Mucosa of rectum (tissue), 2 donors: ENCODE measurements around the gene ATP1B2.
A peak's percentile ranks its signal among the peaks of the same experiment; 100 is the strongest.

Source experiments
- H3K27ac ChIP-seq, 2 donors: one replicate each; pipeline ENCODE4 v1.7.0; 2013; ENCODE audit warnings: inconsistent platforms in 2 of 2, low read depth in 2 of 2, low read length in 2 of 2
- H3K27me3 ChIP-seq, 2 donors: one replicate each; pipeline ENCODE4 v1.7.0; 2013; ENCODE audit warnings: low read length in 2 of 2; ENCODE audit not compliant: control insufficient read depth in 2 of 2, insufficient read depth in 2 of 2
- H3K36me3 ChIP-seq, 2 donors: one replicate each; pipeline ENCODE4 v1.7.0; 2013; ENCODE audit warnings: low read length in 2 of 2; ENCODE audit not compliant: control insufficient read depth in 2 of 2, insufficient read depth in 2 of 2
- H3K4me1 ChIP-seq, 2 donors: one replicate each; pipeline ENCODE4 v1.7.0; 2013; ENCODE audit warnings: low read length in 2 of 2, mild to moderate bottlenecking in 1 of 2; ENCODE audit not compliant: control insufficient read depth in 2 of 2, insufficient read depth in 2 of 2
- H3K4me3 ChIP-seq, 2 donors: one replicate each; pipeline ENCODE4 v1.7.0; 2013; ENCODE audit warnings: low read length in 2 of 2
- H3K9ac ChIP-seq, 2 donors: one replicate each; pipeline ENCODE4 v1.7.0; 2013; ENCODE audit warnings: low read length in 2 of 2, low read depth in 1 of 2, mild to moderate bottlenecking in 1 of 2
- H3K9me3 ChIP-seq, 2 donors: one replicate each; pipeline ENCODE4 v1.7.0; 2013; ENCODE audit warnings: low read length in 2 of 2; ENCODE audit not compliant: control insufficient read depth in 2 of 2
- donor health status: healthy.
- donor health status: Normal muscosa, but diverticular disease.

Gene ATP1B2

GRCh38 chr17:7650509-7651096 is at the start of gene ATP1B2:
Gene ATP1B2 (plus strand): TSS chr17:7650926. CDS start chr17:7651519, 593 bp downstream.
- Histone ChIP-seq H3K27me3 (peaks cover 18 to 29% of the 10 kb centered on the region in 2 donors), H3K4me3 (peak within 1 kb of the TSS; percentile 45 to 59), H3K9me3 (no peaks in the 10 kb centered on the region), H3K4me1 (peaks cover 6 to 13% of the 10 kb centered on the region in 2 donors), H3K9ac (no peak within 1 kb of the TSS), H3K36me3 (no peaks in the 10 kb centered on the region), H3K27ac (no peak within 1 kb of the TSS)

GRCh38 chr17:7606280-7606679 is 44.4 kb upstream of the ATP1B2 start:
- H3K36me3 ChIP-seq, result peaks cover 27 to 31% of the 10 kb centered on the region in 2 donors
- H3K27ac ChIP-seq, result no peak overlapping the region

GRCh38 chr17:7610641-7611040 is 40.1 kb upstream of the ATP1B2 start:
- H3K27me3 ChIP-seq, result no peaks in the 10 kb centered on the region
- no peaks in the 10 kb centered on the region for H3K9me3 ChIP-seq
- no peak overlapping the region for H3K9ac ChIP-seq
- peaks cover 16 to 17% of the 10 kb centered on the region in 2 donors for H3K4me1 ChIP-seq
- H3K36me3 ChIP-seq, result peaks cover 5% of the 10 kb centered on the region in 2 donors
- no peak overlapping the region for H3K27ac ChIP-seq
- no peak overlapping the region for H3K4me3 ChIP-seq

More at GRCh38 chr17:7606280-7606679, 44.4 kb upstream of the ATP1B2 start:
- H3K4me3 ChIP-seq, result no peak overlapping the region
- no peak overlapping the region for H3K9ac ChIP-seq
- no peaks in the 10 kb centered on the region for H3K27me3 ChIP-seq
- H3K4me1 ChIP-seq, result no peaks in the 10 kb centered on the region
- no peaks in the 10 kb centered on the region for H3K9me3 ChIP-seq

- Histone ChIP-seq H3K9ac (no peak overlapping the region), H3K27ac (no peak overlapping the region), H3K27me3 (no peaks in the 10 kb centered on the region), H3K9me3 (no peaks in the 10 kb centered on the region), H3K4me1 (peaks cover 16 to 17% of the 10 kb centered on the region in 2 donors), H3K36me3 (peaks cover 0 to 2% of the 10 kb centered on the region in 2 donors), H3K4me3 (no peak overlapping the region)
Observed at GRCh38 chr17:7611635-7612293, 39.0 kb upstream of the ATP1B2 start.

GRCh38 chr17:7612294-7612640 is 38.5 kb upstream of the ATP1B2 start:
- no peak overlapping the region for H3K9ac ChIP-seq
- H3K27ac ChIP-seq, result no peak overlapping the region

GRCh38 chr17:7613769-7614424 is 36.8 kb upstream of the ATP1B2 start:
- peak overlapping the region; percentile 85 to 90 for H3K27ac ChIP-seq
- no peaks in the 10 kb centered on the region for H3K27me3 ChIP-seq
- H3K9me3 ChIP-seq, result no peaks in the 10 kb centered on the region
- peak overlapping the region; percentile 80 to 93 for H3K9ac ChIP-seq
- peaks cover 0 to 2% of the 10 kb centered on the region in 2 donors for H3K36me3 ChIP-seq
- peak overlapping the region; percentile 81 to 90 for H3K4me3 ChIP-seq
- H3K4me1 ChIP-seq, result peaks cover 16 to 17% of the 10 kb centered on the region in 2 donors

More at GRCh38 chr17:7612294-7612640, 38.5 kb upstream of the ATP1B2 start:
- Histone ChIP-seq H3K9me3 (no peaks in the 10 kb centered on the region), H3K4me3 (no peak overlapping the region), H3K36me3 (peaks cover 0 to 2% of the 10 kb centered on the region in 2 donors), H3K4me1 (peaks cover 16 to 17% of the 10 kb centered on the region in 2 donors), H3K27me3 (no peaks in the 10 kb centered on the region)

- Histone ChIP-seq H3K27ac (peak within 1 kb of the TSS; percentile 85 to 90), H3K9me3 (no peaks in the 10 kb centered on the region), H3K36me3 (peaks cover 0 to 2% of the 10 kb centered on the region in 2 donors), H3K27me3 (no peaks in the 10 kb centered on the region), H3K4me1 (peaks cover 16 to 17% of the 10 kb centered on the region in 2 donors), H3K4me3 (peak within 1 kb of the TSS; percentile 81 to 90), H3K9ac (peak within 1 kb of the TSS; percentile 80 to 93)
Observed at GRCh38 chr17:7614425-7615264, 36.1 kb upstream of the ATP1B2 start, which contains the start of gene FXR2. Gene FXR2 (minus strand): TSS chr17:7614897. CDS start chr17:7614532, 365 bp downstream.

- H3K9ac ChIP-seq, result peak overlapping the region in 1 of 2 donors; percentile 75
- H3K4me1 ChIP-seq, result peaks cover 16 to 17% of the 10 kb centered on the region in 2 donors
- no peaks in the 10 kb centered on the region for H3K27me3 ChIP-seq
- H3K9me3 ChIP-seq, result no peaks in the 10 kb centered on the region
- peak overlapping the region; percentile 84 to 90 for H3K27ac ChIP-seq
- H3K4me3 ChIP-seq, result peak overlapping the region; percentile 70 to 71
- H3K36me3 ChIP-seq, result peaks cover 0 to 2% of the 10 kb centered on the region in 2 donors
Observed at GRCh38 chr17:7615265-7615747, 35.4 kb upstream of the ATP1B2 start.

- Histone ChIP-seq H3K27me3 (no peaks in the 10 kb centered on the region), H3K27ac (no peak overlapping the region), H3K36me3 (no peaks in the 10 kb centered on the region), H3K9me3 (no peaks in the 10 kb centered on the region), H3K9ac (no peak overlapping the region), H3K4me3 (no peak overlapping the region), H3K4me1 (peaks cover 4 to 5% of the 10 kb centered on the region in 2 donors)
Observed at GRCh38 chr17:7618608-7619007, 32.1 kb upstream of the ATP1B2 start.
